Heart left ventricle (tissue), 16 donors: ENCODE measurements around the gene RHOT2. TPM values are rescaled to one million over a fixed set of nuclear protein-coding genes. Genes with fewer than 3 reads are reported as not detected.

ENCODE experiments used
- ATAC-seq, 4 donors: fragments of 200-7000 bp; cut with Tn5 transposase; one replicate each; pipeline ENCODE4 v1.9.1; 2020 to 2022; ENCODE audit warnings: moderate library complexity in 4 of 4, mild to moderate bottlenecking in 3 of 4, moderate number of reproducible peaks in 1 of 4
- DNase-seq, 5 donors: peaks; one replicate each; pipeline ENCODE4 v3.0.0-alpha.2; 2020
- H3K27ac ChIP-seq, 12 donors: fragments of 200-600 bp; sonication (generic) in 4 of 12; one replicate each; pipeline versions ENCODE4 v1.5.0 to v1.8.0; 2016 to 2022; ENCODE audit warnings: mild to moderate bottlenecking in 2 of 12
- H3K27me3 ChIP-seq, 9 donors: fragments of 200-600 bp; sonication (generic) in 2 of 9; one replicate each; pipeline versions ENCODE4 v1.5.1 to v1.8.0; 2016 to 2022; ENCODE audit warnings: mild to moderate bottlenecking in 3 of 9
- H3K36me3 ChIP-seq, 9 donors: fragments of 200-600 bp; sonication (generic) in 2 of 9; one replicate each; pipeline versions ENCODE4 v1.5.0 to v1.8.0; 2018 to 2022; ENCODE audit warnings: mild to moderate bottlenecking in 2 of 9
- H3K4me1 ChIP-seq, 12 donors: fragments of 200-600 bp; sonication (generic) in 4 of 12; one replicate each; pipeline versions ENCODE4 v1.5.0 to v1.8.0; 2016 to 2022; ENCODE audit warnings: mild to moderate bottlenecking in 3 of 12
- H3K4me3 ChIP-seq, 12 donors: fragments of 200-600 bp; sonication (generic) in 4 of 12; one replicate each; pipeline versions ENCODE4 v1.5.0 to v1.8.0; 2017 to 2022; ENCODE audit warnings: mild to moderate bottlenecking in 9 of 12, moderate library complexity in 4 of 12
- H3K9me3 ChIP-seq, 12 donors: fragments of 200-600 bp; sonication (generic) in 4 of 12; one replicate each; pipeline versions ENCODE4 v1.5.0 to v1.8.0; 2016 to 2022; ENCODE audit warnings: mild to moderate bottlenecking in 1 of 12
- CTCF ChIP-seq, 12 donors: fragments of 200-600 bp; sonication (generic) in 4 of 12; IDR thresholded peaks; one replicate each; pipeline versions ENCODE4 v1.5.0 to v1.8.0; 2018 to 2022; ENCODE audit warnings: antibody characterized with exemption in 12 of 12, mild to moderate bottlenecking in 5 of 12
- POLR2A ChIP-seq, 2 donors: fragments of 450-650 bp; IDR thresholded peaks; one replicate each; pipeline ENCODE4 v1.6.1; 2017; ENCODE audit warnings: antibody characterized with exemption in 2 of 2, mild to moderate bottlenecking in 2 of 2, moderate library complexity in 2 of 2
- WGBS, 4 donors: extraction: QIAGEN DNeasy Blood & Tissue Kit in 2 of 4; methylation state at CpG; one replicate each; pipeline versions ENCODE4 v1.1.5 to v1.1.7; 2013 to 2018; 5-methylcytosine and 5-hydroxymethylcytosine counted together
- intact Hi-C, 10 donors: fragments of 100-400 bp; cut with DNase I; formaldehyde crosslinking; loops; one replicate each; pipeline versions ENCODE4 v1.11.1 to v1.14.2; 2022
- polyA plus RNA-seq, 2 donors: library from polyadenylated mRNA; stranded (reverse); fragments of 200-250 nt; gene quantifications; one replicate each; pipeline ENCODE4 v1.2.3, GENCODE V29; 2013
- total RNA-seq, 9 donors: library from RNA; depleted of rRNA in 2 of 9; stranded (reverse); fragments of >200 nt in 2 of 9; fragmentation: NEBNext Ultra II Directional in 3 of 9; extraction: Animal tissue kit (Norgen Biotek cat#: 25700) in 3 of 9; gene quantifications; one replicate each; pipeline versions ENCODE4 v1.1.0 to v1.2.4, GENCODE V29; 2016 to 2023
- donor health status: ischemic (EF 13 %, LVEDD 7.1; RV severe dilation, severe dysfunction).
- donor health status: healthy with polysubstance abuse.
- donor health status: DM: no; HTN: yes; CAD: no.
- donor health status: DM: no; HTN: no; CAD: no.
- donor health status: ischemic (EF 25% LVEDD 6.9; RV normal size, moderate dysfunction).
- donor health status: ischemic (EF 25% LVEDD 5.7; RV mildly dilated, moderate dysfunction).
- donor health status: healthy.
- donor health status: DM: yes; HTN: yes; CAD: no.
- donor health status: ischemic (EF 35%, LVEDD 5.7; RV mildly dilated, moderate dysfunction).
- donor health status: nonischemic (EF 11% LVEDD 7.7; RV severe dilation, severe dysfunction).
- donor health status: DM: yes; HTN: yes; CAD: no.
- donor health status: PGD.
- donor health status: ischemic (EF 29% LVEDD 5.4; RV normal size, mild dysfunction).
- donor health status: nonischemic (EF 23%, LVEDD 6.1; RV moderate dilation, normal function).

The RHOT2 gene
- total and polyA plus RNA-seq, 11 donors, result 33.7 to 143 (median 83.5) TPM

GRCh38 chr16:649631-650030 lies 18.3 kb upstream of the RHOT2 start:
- DNase-seq, result no peak
- ATAC-seq, result no peak
- intact Hi-C loops, result loop anchor here in 3 of 10 donors (10.0 kb wide), 1 partner anchor 65 kb away; no protein-coding TSS in a partner anchor
- TF ChIP-seq POLR2A (IDR thresholded peaks at IDR 0.05) (no peak), CTCF (IDR thresholded peaks at IDR 0.05) (no peak)
- Histone ChIP-seq H3K27me3 (no peaks in the 10 kb centered on the region), H3K4me1 (peaks cover 3 to 60% (median 40%) of the 10 kb centered on the region in 12 donors), H3K4me3 (peak overlapping the region; percentile 61 to 94 (median 74)), H3K27ac (peak overlapping the region in 10 of 12 donors; percentile 76 to 97 (median 90)), H3K36me3 (peaks cover 0 to 7% (median 0%) of the 10 kb centered on the region in 9 donors), H3K9me3 (no peaks in the 10 kb centered on the region)
- WGBS, 4 donors, result 0 to 7% (median 2%) methylated on average over 12 to 44 of the region's 44 CpGs

- Histone ChIP-seq H3K36me3 (peaks cover 0 to 23% (median 0%) of the 10 kb centered on the region in 9 donors), H3K4me3 (no peak overlapping the region), H3K4me1 (peaks cover 3 to 38% (median 29%) of the 10 kb centered on the region in 12 donors), H3K27ac (no peak overlapping the region), H3K9me3 (no peaks in the 10 kb centered on the region), H3K27me3 (no peaks in the 10 kb centered on the region)
- ATAC-seq (no peak), DNase-seq (no peak)
- intact Hi-C loops, result loop anchor here in 1 of 10 donors (10.0 kb wide), 1 partner anchor 67 kb away; no protein-coding TSS in a partner anchor
- WGBS, 4 donors, result 87 to 92% (median 91%) methylated on average over 14 to 22 of the region's 22 CpGs
- no peak for TF ChIP-seq CTCF (IDR thresholded peaks at IDR 0.05)
- TF ChIP-seq POLR2A (IDR thresholded peaks at IDR 0.05), result no peak
Observed at GRCh38 chr16:651844-652243, 16.1 kb upstream of the RHOT2 start.

GRCh38 chr16:652454-653305 lies 15.3 kb upstream of the RHOT2 start:
- no peak overlapping the region for H3K27ac ChIP-seq
- peaks cover 3 to 30% (median 21%) of the 10 kb centered on the region in 12 donors for H3K4me1 ChIP-seq
- 83 to 94% (median 85%) methylated on average over 10 to 28 of the region's 28 CpGs for WGBS, 4 donors
- H3K27me3 ChIP-seq, result no peaks in the 10 kb centered on the region
- DNase-seq (no peak), ATAC-seq (no peak)
- H3K9me3 ChIP-seq, result no peaks in the 10 kb centered on the region
- no peak for TF ChIP-seq CTCF (IDR thresholded peaks at IDR 0.05)
- TF ChIP-seq POLR2A (IDR thresholded peaks at IDR 0.05), result no peak
- peaks cover 0 to 30% (median 0%) of the 10 kb centered on the region in 9 donors for H3K36me3 ChIP-seq
- intact Hi-C loops, result loop anchor here in 1 of 10 donors (10.0 kb wide), 1 partner anchor 68 kb away; no protein-coding TSS in a partner anchor
- H3K4me3 ChIP-seq, result no peak overlapping the region

GRCh38 chr16:654034-654433 lies 13.9 kb upstream of the RHOT2 start:
- intact Hi-C loops, result loop anchor here in 1 of 10 donors (10.0 kb wide), 1 partner anchor 69 kb away; no protein-coding TSS in a partner anchor
- Histone ChIP-seq H3K4me1 (peaks cover 3 to 16% (median 9%) of the 10 kb centered on the region in 12 donors), H3K27me3 (no peaks in the 10 kb centered on the region), H3K4me3 (no peak overlapping the region), H3K9me3 (no peaks in the 10 kb centered on the region), H3K27ac (no peak overlapping the region), H3K36me3 (peaks cover 0 to 33% (median 0%) of the 10 kb centered on the region in 9 donors)
- ATAC-seq (no peak), DNase-seq (no peak)
- TF ChIP-seq POLR2A (IDR thresholded peaks at IDR 0.05) (no peak), CTCF (IDR thresholded peaks at IDR 0.05) (no peak)
- WGBS, 4 donors, result 93 to 94% (median 93%) methylated on average over 12 of the region's 12 CpGs
